ENCODE data around the gene EFCAB6. TPM values are rescaled to one million over a fixed set of nuclear protein-coding genes. Genes with fewer than 3 reads are reported as not detected.

EFCAB6 gene
- total RNA-seq, 1 donor: 0.86 TPM

GRCh38 chr22:43501878-43502277 is 310.2 kb downstream of the EFCAB6 start:
- DNase-seq (ENCODE audit: low read depth): no peak
- TF ChIP-seq, protein P1, sequence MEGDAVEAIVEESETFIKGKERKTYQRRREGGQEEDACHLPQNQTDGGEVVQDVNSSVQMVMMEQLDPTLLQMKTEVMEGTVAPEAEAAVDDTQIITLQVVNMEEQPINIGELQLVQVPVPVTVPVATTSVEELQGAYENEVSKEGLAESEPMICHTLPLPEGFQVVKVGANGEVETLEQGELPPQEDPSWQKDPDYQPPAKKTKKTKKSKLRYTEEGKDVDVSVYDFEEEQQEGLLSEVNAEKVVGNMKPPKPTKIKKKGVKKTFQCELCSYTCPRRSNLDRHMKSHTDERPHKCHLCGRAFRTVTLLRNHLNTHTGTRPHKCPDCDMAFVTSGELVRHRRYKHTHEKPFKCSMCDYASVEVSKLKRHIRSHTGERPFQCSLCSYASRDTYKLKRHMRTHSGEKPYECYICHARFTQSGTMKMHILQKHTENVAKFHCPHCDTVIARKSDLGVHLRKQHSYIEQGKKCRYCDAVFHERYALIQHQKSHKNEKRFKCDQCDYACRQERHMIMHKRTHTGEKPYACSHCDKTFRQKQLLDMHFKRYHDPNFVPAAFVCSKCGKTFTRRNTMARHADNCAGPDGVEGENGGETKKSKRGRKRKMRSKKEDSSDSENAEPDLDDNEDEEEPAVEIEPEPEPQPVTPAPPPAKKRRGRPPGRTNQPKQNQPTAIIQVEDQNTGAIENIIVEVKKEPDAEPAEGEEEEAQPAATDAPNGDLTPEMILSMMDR (IDR thresholded peaks at IDR 0.05; ENCODE audit: insufficient read depth, low read depth, low read length): no peak
- no peak overlapping the region for H3K4me3 ChIP-seq (ENCODE audit: low read depth, low read length)

DNA sequence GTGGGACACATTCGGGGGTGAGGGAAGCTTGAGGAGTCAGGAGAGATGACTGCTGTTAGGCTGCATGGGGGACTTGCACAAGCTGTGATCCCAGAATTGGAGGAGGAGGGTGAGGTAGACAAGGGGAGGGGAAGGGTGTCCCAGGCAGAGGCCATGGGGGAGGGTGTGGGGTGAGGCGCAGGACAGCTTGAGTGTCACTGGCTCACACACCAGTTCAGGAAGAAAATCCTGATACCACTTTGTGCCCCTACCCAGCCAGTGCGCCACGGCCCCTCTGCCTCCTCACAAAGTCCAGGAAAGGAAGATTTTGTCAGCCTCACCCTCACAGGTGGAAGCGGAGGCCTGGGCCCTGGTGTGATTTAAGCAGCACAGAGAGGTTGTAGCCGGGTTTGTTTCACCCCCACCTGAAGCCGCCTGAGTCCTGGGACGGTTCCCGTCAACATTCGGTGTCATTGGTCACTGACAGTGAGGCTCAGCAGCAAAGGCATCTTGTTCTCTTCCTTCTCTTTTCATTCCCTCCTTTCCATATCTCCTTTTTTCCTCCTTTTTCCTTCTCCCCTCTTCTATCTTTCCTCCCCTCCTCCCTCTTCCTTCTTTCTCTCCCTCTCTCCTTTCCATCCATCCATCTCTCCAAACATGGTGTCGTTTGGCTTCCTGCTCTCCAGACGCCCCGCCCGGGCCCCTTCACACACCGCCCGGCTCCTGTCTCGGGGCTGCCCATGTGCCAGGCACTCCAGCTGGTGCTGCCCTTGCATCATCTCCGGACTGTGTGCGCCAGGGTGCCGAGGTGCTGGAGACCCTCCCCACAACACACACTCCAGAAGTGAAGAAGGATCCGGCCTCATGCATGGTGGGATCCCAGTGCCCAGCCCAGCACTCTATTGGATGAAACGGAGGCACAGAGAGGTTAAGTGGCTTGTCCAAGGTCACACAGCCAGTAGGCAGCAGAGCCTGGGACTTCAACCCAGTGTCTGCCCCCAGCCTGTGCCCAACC is 311.0 kb downstream of the EFCAB6 start:
- TF ChIP-seq, protein P1 (IDR thresholded peaks at IDR 0.05; ENCODE audit: insufficient read depth, low read depth, low read length): no peak
- no peak overlapping the region for H3K4me3 ChIP-seq (ENCODE audit: low read depth, low read length)
- no peak for DNase-seq (ENCODE audit: low read depth)

GRCh38 chr22:43498856-43499253 is 313.2 kb downstream of the EFCAB6 start:
- TF ChIP-seq, protein P1 (IDR thresholded peaks at IDR 0.05; ENCODE audit: insufficient read depth, low read depth, low read length): no peak
- no peak overlapping the region for H3K4me3 ChIP-seq (ENCODE audit: low read depth, low read length)
- no peak for DNase-seq (ENCODE audit: low read depth)

- no peak for DNase-seq (ENCODE audit: low read depth)
- H3K4me3 ChIP-seq (ENCODE audit: low read depth, low read length): no peak overlapping the region
- TF ChIP-seq, protein P1 (IDR thresholded peaks at IDR 0.05; ENCODE audit: insufficient read depth, low read depth, low read length): no peak
Observed at GRCh38 chr22:43497956-43498855, 313.9 kb downstream of the EFCAB6 start.

DNA sequence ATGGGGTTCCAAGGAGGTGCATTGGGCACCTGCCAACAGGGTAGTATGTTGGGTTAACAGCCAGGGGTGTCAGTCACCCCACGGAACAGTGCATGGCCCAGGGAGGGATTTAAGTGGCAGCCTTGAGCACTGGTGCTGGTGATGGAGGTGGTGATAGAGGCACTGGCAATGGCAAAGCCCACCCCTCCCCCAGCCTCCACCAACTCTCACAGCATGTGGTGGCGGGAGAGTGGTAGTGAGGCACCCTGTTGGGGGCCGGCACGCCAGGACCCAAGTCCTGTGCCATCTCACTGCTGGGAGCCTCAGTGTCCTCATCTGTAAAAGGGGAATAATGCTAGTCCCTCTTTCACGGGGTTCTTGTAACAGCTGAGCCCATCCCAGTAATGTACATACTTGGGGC is 318.8 kb downstream of the EFCAB6 start:
- TF ChIP-seq, protein P1 (IDR thresholded peaks at IDR 0.05; ENCODE audit: insufficient read depth, low read depth, low read length): no peak
- no peak overlapping the region for H3K4me3 ChIP-seq (ENCODE audit: low read depth, low read length)
- no peak for DNase-seq (ENCODE audit: low read depth)

- H3K4me3 ChIP-seq (ENCODE audit: low read depth, low read length): no peak overlapping the region
- TF ChIP-seq, protein P1 (IDR thresholded peaks at IDR 0.05; ENCODE audit: insufficient read depth, low read depth, low read length): no peak
- no peak for DNase-seq (ENCODE audit: low read depth)
Observed at GRCh38 chr22:43491737-43492136, 320.4 kb downstream of the EFCAB6 start.

All from fibroblast of villous mesenchyme (primary cell).